C4-2B (cell line): ENCODE data around the gene NT5DC2.

ENCODE experiments used
- CTCF ChIP-seq: fragments of 450-650 bp; conservative IDR thresholded peaks from 2 replicates; pipeline ENCODE4 v1.5.1; 2017; ENCODE audit warnings: mild to moderate bottlenecking
- ZFX ChIP-seq: fragments of 450-650 bp; IDR thresholded peaks from 2 replicates; pipeline ENCODE4 v1.6.1; 2017

DNA sequence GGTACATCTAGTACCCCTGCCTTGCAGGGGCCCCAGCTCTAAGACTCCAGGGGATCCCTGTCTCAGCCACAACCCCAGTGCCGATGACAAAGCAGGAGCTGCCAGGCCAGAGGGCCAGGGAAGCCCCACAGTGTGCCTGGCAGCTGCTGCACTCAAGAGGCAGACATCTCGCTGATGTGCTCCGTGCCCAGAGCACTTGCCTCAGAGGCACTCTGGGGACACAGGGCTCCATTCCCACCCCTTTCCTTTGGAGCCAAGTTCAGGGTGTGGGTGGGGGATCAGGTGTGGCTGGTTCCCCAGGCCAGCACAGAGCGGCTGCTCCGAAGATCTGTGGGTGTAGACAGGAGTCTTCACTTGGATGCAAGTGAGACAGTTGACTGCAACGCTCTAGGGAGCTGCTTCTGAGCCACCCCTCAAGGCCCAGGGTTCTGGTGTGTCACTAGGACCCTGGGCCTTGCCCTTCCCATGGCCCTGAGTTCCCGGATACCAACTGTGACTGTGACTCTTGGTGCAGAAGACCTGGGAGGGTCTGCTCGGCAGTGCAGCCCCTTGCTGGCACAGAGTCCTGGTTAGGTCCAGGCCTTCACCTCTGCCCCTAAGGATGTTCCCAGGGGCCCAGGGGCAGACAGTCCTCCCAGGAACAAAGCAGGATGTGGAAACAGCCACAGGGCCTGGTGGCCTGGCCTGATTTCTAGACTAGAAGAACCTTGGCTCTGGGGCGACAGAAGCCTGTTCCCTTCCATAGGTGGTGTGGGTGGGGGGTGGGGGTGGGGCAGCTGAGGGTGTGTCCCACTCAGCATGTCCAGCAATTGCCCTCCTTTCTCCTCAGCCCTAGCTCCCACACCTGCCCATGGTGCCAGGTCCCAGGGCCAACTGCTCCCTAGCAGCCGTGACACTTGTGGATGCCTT lies 2.5 kb downstream of the NT5DC2 start:
- TF ChIP-seq CTCF: no peak
- no peak for TF ChIP-seq ZFX
